ENCODE measurements around the gene UBALD2. TPM values are rescaled to one million over a fixed set of nuclear protein-coding genes. Genes with fewer than 3 reads are reported as not detected.

The UBALD2 gene
- total and polyA plus RNA-seq, 2 of the 4 experiments (the other 2 are of a cell fraction) = 0.90 to 12.1 TPM

DNA sequence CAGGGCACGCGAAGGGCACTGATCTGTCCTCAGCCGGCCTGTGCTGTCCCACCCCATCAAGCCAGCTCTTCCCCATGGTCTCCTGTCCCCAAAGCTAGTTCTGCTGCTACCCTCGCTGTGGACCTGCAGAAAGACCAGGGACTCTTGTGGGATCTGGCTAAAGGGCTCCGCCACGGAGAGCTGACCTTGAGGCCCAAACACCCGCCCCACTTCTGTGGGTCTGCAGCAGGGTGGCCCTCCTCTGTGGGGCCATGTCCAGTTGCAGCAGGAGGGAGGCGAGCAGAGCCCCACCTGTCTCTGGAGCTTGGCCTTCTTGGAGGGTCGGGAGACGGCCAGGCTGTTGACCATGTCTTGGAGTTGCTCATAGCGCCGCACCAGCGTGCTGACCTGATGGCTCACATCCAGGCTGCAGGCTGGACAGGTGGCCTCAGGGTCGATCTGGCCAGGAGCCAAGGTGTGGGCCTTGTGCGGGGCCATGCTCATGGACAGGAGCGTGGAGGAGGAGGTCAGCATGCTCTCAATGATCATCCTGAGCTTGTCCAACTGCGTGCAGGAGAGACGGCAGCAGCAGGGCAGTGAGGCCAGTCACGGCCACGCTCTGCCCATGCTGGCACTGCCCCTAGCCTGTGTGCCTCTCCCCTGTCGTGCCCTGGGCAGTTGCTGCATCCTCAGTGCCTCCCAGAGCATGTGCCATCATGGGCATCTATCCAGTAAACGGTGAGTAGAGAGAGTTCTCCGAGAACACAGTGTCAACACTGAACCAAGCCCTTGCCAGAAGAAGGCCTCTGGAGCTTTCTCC lies 16.6 kb downstream of the UBALD2 start:
- ChIA-PET CTCF (interaction anchor here (2.7 kb wide), 1 partner anchor 160 kb away, joined by 27 read pairs; no protein-coding TSS in a partner anchor), POLR2A (ENCODE audit: unreplicated experiment) (no interaction called here)
- H3K4me1 ChIP-seq (ENCODE audit: control insufficient read depth, insufficient read depth, low read length) = peaks cover 2% of the 10 kb centered on the region
- H4K8ac ChIP-seq (ENCODE audit: low read depth in 2 of 2, low read length in 2 of 2) = no peak overlapping the region
- no peak overlapping the region for H3K4me2 ChIP-seq (ENCODE audit: low read depth, low read length)
- intact Hi-C loops (cut with micrococcal nuclease) = no loop called here
- H3K23ac ChIP-seq (ENCODE audit: low read depth, low read length) = no peak overlapping the region
- H2BK20ac ChIP-seq (ENCODE audit: low read depth, low read length) = no peak overlapping the region
- WGBS, 2 experiments (ENCODE audit: extremely low coverage in 2 of 2, insufficient read length in 1 of 2) = 92% methylated on average over 14 of the region's 23 CpGs; no CpG with 5 or more reads in 1 of the 2 experiments
- no peaks in the 10 kb centered on the region for H3K27me3 ChIP-seq (ENCODE audit: control insufficient read depth, insufficient read depth, low read length)
- in situ Hi-C loops (cut with MboI; ENCODE audit: low sequenced_read_pairs) = loop anchor here (5.0 to 10.0 kb wide), 2 partner anchors 164 to 377 kb away; partner anchors contain the start of gene MRPL38
- H3K4ac ChIP-seq (ENCODE audit: low read depth, low read length) = no peak overlapping the region
- no peak overlapping the region for H4K5ac ChIP-seq (ENCODE audit: low read depth, low read length)
- H2BK120ac ChIP-seq (ENCODE audit: low read depth, low read length) = no peak overlapping the region
- TF ChIP-seq, protein P1, sequence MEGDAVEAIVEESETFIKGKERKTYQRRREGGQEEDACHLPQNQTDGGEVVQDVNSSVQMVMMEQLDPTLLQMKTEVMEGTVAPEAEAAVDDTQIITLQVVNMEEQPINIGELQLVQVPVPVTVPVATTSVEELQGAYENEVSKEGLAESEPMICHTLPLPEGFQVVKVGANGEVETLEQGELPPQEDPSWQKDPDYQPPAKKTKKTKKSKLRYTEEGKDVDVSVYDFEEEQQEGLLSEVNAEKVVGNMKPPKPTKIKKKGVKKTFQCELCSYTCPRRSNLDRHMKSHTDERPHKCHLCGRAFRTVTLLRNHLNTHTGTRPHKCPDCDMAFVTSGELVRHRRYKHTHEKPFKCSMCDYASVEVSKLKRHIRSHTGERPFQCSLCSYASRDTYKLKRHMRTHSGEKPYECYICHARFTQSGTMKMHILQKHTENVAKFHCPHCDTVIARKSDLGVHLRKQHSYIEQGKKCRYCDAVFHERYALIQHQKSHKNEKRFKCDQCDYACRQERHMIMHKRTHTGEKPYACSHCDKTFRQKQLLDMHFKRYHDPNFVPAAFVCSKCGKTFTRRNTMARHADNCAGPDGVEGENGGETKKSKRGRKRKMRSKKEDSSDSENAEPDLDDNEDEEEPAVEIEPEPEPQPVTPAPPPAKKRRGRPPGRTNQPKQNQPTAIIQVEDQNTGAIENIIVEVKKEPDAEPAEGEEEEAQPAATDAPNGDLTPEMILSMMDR (conservative IDR thresholded peaks at IDR 0.05; ENCODE audit: low read depth, low read length) = no peak
- no peak for TF ChIP-seq FOS (IDR thresholded peaks at IDR 0.05; ENCODE audit: low read depth, low read length)
- no peak for TF ChIP-seq MAFK (IDR thresholded peaks at IDR 0.05; ENCODE audit: low read depth, low read length)
- TF ChIP-seq BHLHE40 (IDR thresholded peaks at IDR 0.05; ENCODE audit: low read depth, low read length) = no peak
- TF ChIP-seq POLR2A (IDR thresholded peaks at IDR 0.05; ENCODE audit: low read depth, low read length) = no peak
- TF ChIP-seq MXI1 (IDR thresholded peaks at IDR 0.05; ENCODE audit: borderline replicate concordance, low read depth, low read length) = no peak
- no peak for TF ChIP-seq NFE2L2 (IDR thresholded peaks at IDR 0.05; ENCODE audit: low read depth, low read length)
- no peak for TF ChIP-seq RCOR1 (IDR thresholded peaks at IDR 0.05; ENCODE audit: insufficient replicate concordance, low read length)
- TF ChIP-seq, protein P2, sequence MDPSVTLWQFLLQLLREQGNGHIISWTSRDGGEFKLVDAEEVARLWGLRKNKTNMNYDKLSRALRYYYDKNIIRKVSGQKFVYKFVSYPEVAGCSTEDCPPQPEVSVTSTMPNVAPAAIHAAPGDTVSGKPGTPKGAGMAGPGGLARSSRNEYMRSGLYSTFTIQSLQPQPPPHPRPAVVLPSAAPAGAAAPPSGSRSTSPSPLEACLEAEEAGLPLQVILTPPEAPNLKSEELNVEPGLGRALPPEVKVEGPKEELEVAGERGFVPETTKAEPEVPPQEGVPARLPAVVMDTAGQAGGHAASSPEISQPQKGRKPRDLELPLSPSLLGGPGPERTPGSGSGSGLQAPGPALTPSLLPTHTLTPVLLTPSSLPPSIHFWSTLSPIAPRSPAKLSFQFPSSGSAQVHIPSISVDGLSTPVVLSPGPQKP (IDR thresholded peaks at IDR 0.05; ENCODE audit: borderline replicate concordance, low read depth, low read length) = no peak
- no peak for TF ChIP-seq MAZ (IDR thresholded peaks at IDR 0.05; ENCODE audit: borderline replicate concordance, low read depth, low read length)
- TF ChIP-seq CEBPB (IDR thresholded peaks at IDR 0.05; ENCODE audit: low read depth, low read length) = no peak
- no peak for TF ChIP-seq SMC3 (IDR thresholded peaks at IDR 0.05; ENCODE audit: low read depth, low read length)
- TF ChIP-seq CHD1 (IDR thresholded peaks at IDR 0.05; ENCODE audit: low read depth, low read length) = no peak
- TF ChIP-seq, protein P3, sequence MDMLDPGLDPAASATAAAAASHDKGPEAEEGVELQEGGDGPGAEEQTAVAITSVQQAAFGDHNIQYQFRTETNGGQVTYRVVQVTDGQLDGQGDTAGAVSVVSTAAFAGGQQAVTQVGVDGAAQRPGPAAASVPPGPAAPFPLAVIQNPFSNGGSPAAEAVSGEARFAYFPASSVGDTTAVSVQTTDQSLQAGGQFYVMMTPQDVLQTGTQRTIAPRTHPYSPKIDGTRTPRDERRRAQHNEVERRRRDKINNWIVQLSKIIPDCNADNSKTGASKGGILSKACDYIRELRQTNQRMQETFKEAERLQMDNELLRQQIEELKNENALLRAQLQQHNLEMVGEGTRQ (IDR thresholded peaks at IDR 0.05; ENCODE audit: low read depth, low read length) = no peak
- H3K18ac ChIP-seq (ENCODE audit: low read depth, low read length) = no peak overlapping the region
- no peak overlapping the region for H3K4me3 ChIP-seq (ENCODE audit: insufficient read depth, low read depth, low read length)
- H3K36me3 ChIP-seq (ENCODE audit: control insufficient read depth, insufficient read depth, low read length) = peaks cover 4% of the 10 kb centered on the region
- no peaks in the 10 kb centered on the region for H3K9me3 ChIP-seq (ENCODE audit: control insufficient read depth, insufficient read depth, low read length)
- DNase-seq (no peak), ATAC-seq (ENCODE audit: low read depth) (no peak)
- H4K20me1 ChIP-seq (ENCODE audit: insufficient read depth, low read length) = no peaks in the 10 kb centered on the region; the same call in 1 of the 2 replicates
- BruUV-seq (replicated peaks) = no TSS peak
- no peak overlapping the region for H2AK5ac ChIP-seq (ENCODE audit: low read depth, low read length)
- H2AFZ ChIP-seq (replicated peaks; ENCODE audit: low read length, poor library complexity) = no peak overlapping the region
- peaks cover 6% of the 10 kb centered on the region for H3K9me1 ChIP-seq (ENCODE audit: insufficient read depth, low read length)
- H3K27ac ChIP-seq (ENCODE audit: insufficient read depth, low read length) = no peak overlapping the region
- H3K56ac ChIP-seq (ENCODE audit: extremely low read depth, insufficient read depth, low read length) = no peak overlapping the region; the same call in 1 of the 2 replicates
- no peak overlapping the region for H3K9ac ChIP-seq (ENCODE audit: low read depth, low read length)
- dilution Hi-C loops (cut with HindIII; ENCODE audit: low sequenced_read_pairs, unreplicated experiment) = no loop called here
- H2BK15ac ChIP-seq (ENCODE audit: low read depth, low read length) = no peak overlapping the region
- H2BK5ac ChIP-seq (ENCODE audit: low read depth, low read length, poor library complexity, severe bottlenecking) = no peak overlapping the region
- H3K79me1 ChIP-seq (ENCODE audit: low read depth in 1 of 2, low read length in 2 of 2) = peaks cover 0 to 5% of the 10 kb centered on the region in 2 experiments; a peak in 1 of 4 replicates
- no peak overlapping the region for H2AK9ac ChIP-seq (replicated peaks; ENCODE audit: low read depth, low read length, poor library complexity)
- H4K91ac ChIP-seq (ENCODE audit: insufficient read depth, low read depth, low read length) = no peak overlapping the region
- H3K14ac ChIP-seq (replicated peaks; ENCODE audit: low read depth, low read length) = no peak overlapping the region

Data from IMR-90 (cell line).